Breast epithelium (tissue), 3 donors: Measurements from ENCODE around the gene ADARB2.

ENCODE experiments used
- POLR2A ChIP-seq: fragments of 450-650 bp; IDR thresholded peaks from one replicate; pipeline ENCODE4 v1.6.1; 2016; ENCODE audit warnings: antibody characterized with exemption, mild to moderate bottlenecking, moderate library complexity
- POLR2AphosphoS5 ChIP-seq, 3 donors: sonication (generic); formaldehyde crosslinking; IDR thresholded peaks; one replicate each; pipeline ENCODE4 v1.6.1; 2017; ENCODE audit warnings: antibody characterized with exemption in 3 of 3

DNA sequence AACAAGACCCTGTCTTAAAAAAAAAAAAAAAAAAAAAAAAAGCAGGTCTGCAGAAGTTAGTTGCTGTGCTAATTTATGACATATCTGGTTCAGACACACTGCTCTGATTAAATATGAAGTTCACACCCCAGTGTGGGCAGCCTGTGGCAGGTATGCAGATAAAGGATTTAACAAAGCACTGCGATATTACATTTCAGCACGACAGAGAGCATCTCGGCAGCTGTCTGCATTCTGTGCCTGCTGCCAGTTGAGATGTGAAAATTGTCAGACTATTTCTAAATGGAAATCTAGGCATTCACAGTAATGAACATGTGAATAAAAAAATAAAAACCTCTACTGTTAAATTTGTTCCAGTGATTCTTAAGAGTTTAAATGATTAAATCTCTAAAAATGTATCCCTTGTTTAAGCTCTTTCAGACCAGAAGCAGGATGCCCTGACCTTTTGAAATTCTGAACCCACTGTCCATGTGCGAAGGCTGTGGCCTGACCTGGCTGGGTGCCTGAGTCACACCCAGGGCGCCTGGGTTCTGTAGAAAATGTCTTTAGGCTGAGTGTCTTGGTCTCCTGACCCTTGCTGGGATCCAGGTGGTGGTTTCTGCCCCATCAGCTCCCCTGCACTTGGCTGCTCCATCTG, 408.2 kb downstream of the ADARB2 start:
- TF ChIP-seq POLR2AphosphoS5 (IDR thresholded peaks at IDR 0.05), result no peak
- no peak for TF ChIP-seq POLR2A
